ENCODE data around the gene KHDRBS2.

The KHDRBS2 gene

GRCh38 chr6:62150048-62150663, 135.9 kb downstream of the KHDRBS2 start:
- peak; percentile 57; the same call in 1 of the 2 replicates for TF ChIP-seq CTCF (IDR thresholded peaks at IDR 0.05; ENCODE audit: borderline replicate concordance, insufficient read depth, low read depth, low read length)
- H3K4me3 ChIP-seq (ENCODE audit: low read depth, low read length) = no peak overlapping the region

DNA sequence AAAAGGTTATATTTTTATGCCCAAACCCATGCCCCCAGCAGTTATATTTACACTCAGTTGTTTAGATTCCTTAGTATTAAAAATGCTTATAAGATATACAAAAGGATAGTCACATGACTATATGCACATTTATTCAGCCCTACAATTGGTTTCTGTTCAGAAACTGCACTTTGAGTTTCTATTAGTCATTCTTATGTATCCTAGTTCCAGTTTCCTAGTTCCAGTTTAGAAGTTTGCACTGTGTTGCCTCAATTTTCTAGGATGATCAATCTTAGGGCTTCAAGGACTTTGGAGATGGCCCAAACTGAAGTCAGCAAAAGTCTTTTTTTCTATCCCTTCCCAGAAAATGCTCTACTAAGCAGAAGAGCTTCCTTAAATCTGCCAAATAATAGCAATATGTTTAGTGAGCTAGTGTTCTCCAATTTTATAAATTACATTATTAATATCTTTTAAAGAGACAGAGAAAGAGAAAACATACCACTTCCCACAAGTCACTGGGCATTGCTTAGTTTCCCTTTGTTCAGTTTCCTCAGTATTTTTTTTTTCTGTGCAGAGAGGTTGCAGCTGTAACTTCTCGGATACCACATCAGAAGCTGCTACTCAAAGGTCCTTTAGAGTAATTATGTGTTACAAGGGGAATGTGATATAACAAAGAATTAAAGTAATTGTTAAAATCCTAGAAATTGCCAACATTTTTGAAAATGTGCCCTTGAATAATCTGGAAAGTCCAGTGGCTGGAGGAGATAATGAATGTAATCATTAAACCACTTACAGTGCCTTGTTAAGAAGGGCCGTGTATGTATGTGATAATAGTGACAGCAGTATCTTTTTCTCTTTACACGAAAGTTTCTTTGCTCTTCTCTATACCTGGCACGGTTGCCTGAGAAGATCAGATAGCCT, 138.8 kb downstream of the KHDRBS2 start:
- TF ChIP-seq CTCF (IDR thresholded peaks at IDR 0.05; ENCODE audit: borderline replicate concordance, insufficient read depth, low read depth, low read length) = no peak
- H3K4me3 ChIP-seq (ENCODE audit: low read depth, low read length) = no peak overlapping the region

DNA sequence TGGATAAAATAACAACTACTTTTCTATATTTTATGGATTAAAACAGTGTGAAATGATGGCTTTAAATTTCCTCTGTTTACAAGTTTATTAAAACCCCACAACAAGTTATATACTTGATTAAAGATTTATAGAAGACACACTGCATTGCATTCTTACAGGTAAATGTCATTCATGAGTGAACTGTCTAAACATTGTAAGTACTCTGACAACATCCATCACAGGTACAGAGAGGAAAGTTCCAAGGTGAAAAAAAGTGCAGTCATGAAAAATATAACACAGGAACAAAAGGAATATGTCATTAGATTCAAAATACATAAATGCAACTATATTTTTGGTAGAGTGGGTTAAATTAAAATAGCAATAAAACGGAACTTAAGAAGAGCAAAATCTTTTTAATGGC, 156.9 kb downstream of the KHDRBS2 start:
- no peak overlapping the region for H3K4me3 ChIP-seq (ENCODE audit: low read depth, low read length)
- no peak for TF ChIP-seq CTCF (IDR thresholded peaks at IDR 0.05; ENCODE audit: borderline replicate concordance, insufficient read depth, low read depth, low read length)

GRCh38 chr6:62119401-62119800, 166.6 kb downstream of the KHDRBS2 start:
- TF ChIP-seq CTCF (IDR thresholded peaks at IDR 0.05; ENCODE audit: borderline replicate concordance, insufficient read depth, low read depth, low read length) = no peak
- no peak overlapping the region for H3K4me3 ChIP-seq (ENCODE audit: low read depth, low read length)

GRCh38 chr6:62103186-62103859, 182.7 kb downstream of the KHDRBS2 start:
- no peak for TF ChIP-seq CTCF (IDR thresholded peaks at IDR 0.05; ENCODE audit: borderline replicate concordance, insufficient read depth, low read depth, low read length)
- H3K4me3 ChIP-seq (ENCODE audit: low read depth, low read length) = no peak overlapping the region

DNA sequence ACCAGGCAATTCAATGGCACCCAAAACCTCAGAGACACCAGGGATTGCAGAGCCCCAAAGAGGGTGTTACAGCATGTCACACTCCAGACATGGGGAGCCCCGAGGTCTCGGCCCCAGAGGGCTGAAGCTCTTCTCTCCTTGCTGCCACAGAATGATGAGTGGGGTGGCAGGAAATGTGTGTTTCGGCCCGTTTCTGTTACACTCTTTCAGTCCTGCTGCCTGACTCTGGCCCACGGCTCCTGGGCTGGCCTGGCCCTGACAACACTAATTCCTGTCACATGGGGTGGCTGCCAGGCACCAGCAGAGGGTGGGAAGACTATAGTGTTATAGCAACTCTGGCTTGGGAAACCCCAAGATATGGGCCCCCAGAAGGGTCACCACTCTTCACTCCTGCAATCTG, 183.6 kb downstream of the KHDRBS2 start:
- TF ChIP-seq CTCF (IDR thresholded peaks at IDR 0.05; ENCODE audit: borderline replicate concordance, insufficient read depth, low read depth, low read length) = no peak
- H3K4me3 ChIP-seq (ENCODE audit: low read depth, low read length) = no peak overlapping the region

Data from GM12875 (cell line).